GM19099 (cell line): Measurements from ENCODE around the gene AR.

Experiments
- POLR2A ChIP-seq: IDR thresholded peaks from 3 replicates; pipeline ENCODE4 v1.6.1; 2011; ENCODE audit warnings: low read depth; ENCODE audit not compliant: insufficient read length; ENCODE audit errors: extremely low read depth

The AR gene

GRCh38 chrX:67665583-67665982 is 121.8 kb downstream of the AR start:
- TF ChIP-seq POLR2A = no peak

GRCh38 chrX:67673741-67674274 is 130.0 kb downstream of the AR start:
- no peak for TF ChIP-seq POLR2A

GRCh38 chrX:67674741-67675140 is 130.9 kb downstream of the AR start:
- TF ChIP-seq POLR2A = no peak

- no peak for TF ChIP-seq POLR2A
These were observed 140.3 kb downstream of the AR start for GRCh38 chrX:67684136-67684535.

GRCh38 chrX:67692246-67692645 is 148.4 kb downstream of the AR start:
- no peak for TF ChIP-seq POLR2A

GRCh38 chrX:67693928-67694327 is 150.1 kb downstream of the AR start:
- TF ChIP-seq POLR2A = no peak

- TF ChIP-seq POLR2A = no peak
These were observed 153.6 kb downstream of the AR start for GRCh38 chrX:67697452-67697851.

- no peak for TF ChIP-seq POLR2A
These were observed 156.8 kb downstream of the AR start for GRCh38 chrX:67700602-67701001.

- no peak for TF ChIP-seq POLR2A
These were observed 170.2 kb downstream of the AR start for GRCh38 chrX:67714004-67714403.

GRCh38 chrX:67717571-67717970 is 173.8 kb downstream of the AR start:
- TF ChIP-seq POLR2A = no peak

GRCh38 chrX:67718926-67719325 is 175.1 kb downstream of the AR start:
- no peak for TF ChIP-seq POLR2A

GRCh38 chrX:67720344-67720743 is 176.5 kb downstream of the AR start:
- TF ChIP-seq POLR2A = no peak

- TF ChIP-seq POLR2A = no peak
These were observed 177.5 kb downstream of the AR start for GRCh38 chrX:67721321-67721720.

- TF ChIP-seq POLR2A = no peak
These were observed 179.9 kb downstream of the AR start for GRCh38 chrX:67723580-67724351.

- no peak for TF ChIP-seq POLR2A
These were observed 180.7 kb downstream of the AR start for GRCh38 chrX:67724359-67725110.

- no peak for TF ChIP-seq POLR2A
These were observed 181.7 kb downstream of the AR start for GRCh38 chrX:67725471-67725870.
